Measurements from ENCODE around the gene TFB2M. TPM values are rescaled to one million over a fixed set of nuclear protein-coding genes. Genes with fewer than 3 reads are reported as not detected.

The TFB2M gene
- total and polyA plus RNA-seq, 2 of the 13 experiments (the other 11 are each of a cell fraction or from before 2014, with no cell fraction given) = 15.7 to 31.4 TPM

DNA sequence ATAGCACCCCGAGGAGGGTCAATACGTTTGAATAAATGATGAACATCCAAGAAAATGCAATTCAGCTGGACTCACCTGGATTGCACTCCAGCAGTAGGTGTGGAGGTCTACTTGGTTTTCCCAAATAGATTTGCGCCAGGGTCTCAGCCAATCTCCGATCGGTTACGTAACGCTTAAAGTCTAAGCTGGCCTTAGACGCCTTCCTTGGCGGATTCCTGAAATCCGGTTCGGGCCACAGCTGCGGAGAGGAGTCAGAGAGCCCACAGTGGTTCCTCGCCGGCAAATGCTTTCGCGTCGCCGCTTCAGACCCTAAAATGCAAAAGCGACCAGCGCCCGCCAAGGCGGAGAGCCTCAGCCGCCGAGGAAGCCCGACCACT lies 322 bp downstream of the TFB2M start (continued):
- peak; percentile 34 for TF ChIP-seq RBM39 (IDR thresholded peaks at IDR 0.05; ENCODE audit: low read depth, low read length, poor library complexity, severe bottlenecking)

DNA sequence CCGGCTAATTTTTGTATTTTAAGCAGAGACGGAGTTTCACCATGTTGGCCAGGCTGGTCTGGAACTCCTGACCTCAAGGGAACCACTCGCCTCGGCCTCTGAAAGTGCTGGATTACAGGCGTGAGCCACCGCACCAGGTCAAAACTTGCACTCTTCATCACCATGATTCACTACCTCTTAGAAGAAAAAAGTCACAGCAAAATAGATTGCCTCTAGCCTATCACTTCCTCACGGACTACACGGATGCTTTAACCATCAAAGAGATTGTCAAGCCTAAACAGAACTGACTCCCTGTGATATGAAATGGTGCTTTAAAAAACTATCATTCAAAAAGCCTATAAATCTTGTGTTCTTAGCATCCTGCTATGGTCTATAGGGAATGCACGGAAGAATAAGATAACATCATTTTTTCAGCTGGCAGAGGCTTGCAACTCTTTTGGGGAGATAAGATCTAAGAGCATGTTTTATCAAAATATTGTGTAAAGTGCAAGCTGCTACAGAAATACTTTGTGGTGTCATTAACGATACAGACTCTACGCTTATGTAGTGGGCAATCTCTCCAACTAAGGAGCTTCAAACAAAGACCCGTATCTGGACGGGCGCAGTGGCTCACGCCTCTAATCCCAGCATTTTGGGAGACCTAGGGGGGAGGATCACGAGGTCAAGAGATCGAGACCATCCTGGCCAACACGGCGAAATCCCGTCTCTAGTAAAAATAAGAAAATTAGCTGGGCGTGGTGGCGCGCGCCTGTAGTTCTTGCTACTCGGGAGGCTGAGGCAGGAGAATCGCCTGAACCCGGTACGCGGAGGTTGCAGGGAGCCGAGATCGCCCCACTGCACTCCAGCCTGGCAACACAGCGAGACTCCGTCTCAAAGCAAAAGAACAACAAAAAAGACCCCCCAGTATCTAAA lies 966 bp downstream of the TFB2M start:
- intact Hi-C loops (cut with micrococcal nuclease; ENCODE audit: unreplicated experiment) (loop anchor here (5.0 kb wide), 1 partner anchor 37 kb away; no protein-coding TSS in a partner anchor), in situ Hi-C loops (cut with HindIII; ENCODE audit: extremely low pct_ligation_motif_present, low pct_unique_long_range_greater_than_20kb) (no loop called here)
- CTCF ChIA-PET (ENCODE audit: low intra/inter-chr PET ratio, low total read pairs) = no interaction called here
- no peak for ATAC-seq
- H3K79me2 ChIP-seq (ENCODE audit: insufficient read depth, low read length) = peaks cover 61% of the 10 kb centered on the region
- H4K20me1 ChIP-seq (ENCODE audit: insufficient read depth, low read length) = no peaks in the 10 kb centered on the region
- H3K9ac ChIP-seq (ENCODE audit: insufficient read depth, low read depth, low read length) = peak overlapping the region; percentile 83
- peaks cover 1 to 12% of the 10 kb centered on the region in 2 experiments; a peak in 4 of 5 replicates for H3K36me3 ChIP-seq (replicated peaks in 1 of 2; ENCODE audit: control insufficient read depth in 1 of 2, insufficient read depth in 2 of 2, low read length in 2 of 2)
- no peaks in the 10 kb centered on the region; a peak in 1 of 5 replicates for H3K27me3 ChIP-seq (ENCODE audit: control insufficient read depth in 1 of 2, insufficient read depth in 2 of 2, low read length in 2 of 2)
- H2AFZ ChIP-seq (ENCODE audit: low read length) = no peak overlapping the region
- peak overlapping the region; percentile 77 for H3K27ac ChIP-seq (ENCODE audit: extremely low read length, insufficient read depth, low read length)
- peaks cover 41% of the 10 kb centered on the region for H3K4me1 ChIP-seq (ENCODE audit: insufficient read depth, low read length)
- peak; percentile 8 for FAIRE-seq
- DNase-seq (ENCODE audit: low spot score) = no peak
- BruUV-seq (replicated peaks) = no TSS peak
- H3K4me2 ChIP-seq (ENCODE audit: low read depth, low read length) = peak overlapping the region; percentile 73
- peak overlapping the region; percentile 84 to 96 (median 95) for H3K4me3 ChIP-seq (replicated peaks in 1 of 3; ENCODE audit: insufficient read depth in 1 of 3, low read depth in 2 of 3, low read length in 3 of 3)
- POLR2A ChIA-PET = interaction anchor here (0.9 to 2.8 kb wide), 2 partner anchors 13 to 17 kb away, joined by 4 to 34 read pairs; no protein-coding TSS in a partner anchor
- H3K9me3 ChIP-seq (ENCODE audit: low read length) = no peaks in the 10 kb centered on the region
- 21% methylated on average over 33 of the region's 33 CpGs for WGBS (ENCODE audit: low lambda C conversion rate)
- TF ChIP-seq ZNF460 (CRISPR knock-in tag; IDR thresholded peaks at IDR 0.05; ENCODE audit: borderline replicate concordance) (peak; percentile 98), ZNF670 (CRISPR knock-in tag; IDR thresholded peaks at IDR 0.05; ENCODE audit: borderline replicate concordance) (0 out of 2 replicates have a peak, but pooled peaks have one; percentile 21), HNRNPL (IDR thresholded peaks at IDR 0.05; ENCODE audit: low read depth, low read length) (no peak), ARNTL (CRISPR knock-in tag; IDR thresholded peaks at IDR 0.05) (no peak)
- TF ChIP-seq, protein P1, sequence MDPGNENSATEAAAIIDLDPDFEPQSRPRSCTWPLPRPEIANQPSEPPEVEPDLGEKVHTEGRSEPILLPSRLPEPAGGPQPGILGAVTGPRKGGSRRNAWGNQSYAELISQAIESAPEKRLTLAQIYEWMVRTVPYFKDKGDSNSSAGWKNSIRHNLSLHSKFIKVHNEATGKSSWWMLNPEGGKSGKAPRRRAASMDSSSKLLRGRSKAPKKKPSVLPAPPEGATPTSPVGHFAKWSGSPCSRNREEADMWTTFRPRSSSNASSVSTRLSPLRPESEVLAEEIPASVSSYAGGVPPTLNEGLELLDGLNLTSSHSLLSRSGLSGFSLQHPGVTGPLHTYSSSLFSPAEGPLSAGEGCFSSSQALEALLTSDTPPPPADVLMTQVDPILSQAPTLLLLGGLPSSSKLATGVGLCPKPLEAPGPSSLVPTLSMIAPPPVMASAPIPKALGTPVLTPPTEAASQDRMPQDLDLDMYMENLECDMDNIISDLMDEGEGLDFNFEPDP (CRISPR knock-in tag; conservative IDR thresholded peaks at IDR 0.05) = 0 out of 2 replicates have a peak, but pooled peaks have one; percentile 20
- TF ChIP-seq, protein P2, sequence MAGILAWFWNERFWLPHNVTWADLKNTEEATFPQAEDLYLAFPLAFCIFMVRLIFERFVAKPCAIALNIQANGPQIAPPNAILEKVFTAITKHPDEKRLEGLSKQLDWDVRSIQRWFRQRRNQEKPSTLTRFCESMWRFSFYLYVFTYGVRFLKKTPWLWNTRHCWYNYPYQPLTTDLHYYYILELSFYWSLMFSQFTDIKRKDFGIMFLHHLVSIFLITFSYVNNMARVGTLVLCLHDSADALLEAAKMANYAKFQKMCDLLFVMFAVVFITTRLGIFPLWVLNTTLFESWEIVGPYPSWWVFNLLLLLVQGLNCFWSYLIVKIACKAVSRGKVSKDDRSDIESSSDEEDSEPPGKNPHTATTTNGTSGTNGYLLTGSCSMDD (CRISPR knock-in tag; IDR thresholded peaks at IDR 0.05) = no peak
- TF ChIP-seq, protein P3, sequence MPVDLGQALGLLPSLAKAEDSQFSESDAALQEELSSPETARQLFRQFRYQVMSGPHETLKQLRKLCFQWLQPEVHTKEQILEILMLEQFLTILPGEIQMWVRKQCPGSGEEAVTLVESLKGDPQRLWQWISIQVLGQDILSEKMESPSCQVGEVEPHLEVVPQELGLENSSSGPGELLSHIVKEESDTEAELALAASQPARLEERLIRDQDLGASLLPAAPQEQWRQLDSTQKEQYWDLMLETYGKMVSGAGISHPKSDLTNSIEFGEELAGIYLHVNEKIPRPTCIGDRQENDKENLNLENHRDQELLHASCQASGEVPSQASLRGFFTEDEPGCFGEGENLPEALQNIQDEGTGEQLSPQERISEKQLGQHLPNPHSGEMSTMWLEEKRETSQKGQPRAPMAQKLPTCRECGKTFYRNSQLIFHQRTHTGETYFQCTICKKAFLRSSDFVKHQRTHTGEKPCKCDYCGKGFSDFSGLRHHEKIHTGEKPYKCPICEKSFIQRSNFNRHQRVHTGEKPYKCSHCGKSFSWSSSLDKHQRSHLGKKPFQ (CRISPR knock-in tag; IDR thresholded peaks at IDR 0.05; ENCODE audit: insufficient replicate concordance) = peak; percentile 17
